ENCODE measurements around the gene FBN2.
"Not testable (repeated sequence)": the region's sequence is repeated elsewhere in the genome, so short reads cannot be mapped to it uniquely, and the experiment has no call there.

FBN2 gene

DNA sequence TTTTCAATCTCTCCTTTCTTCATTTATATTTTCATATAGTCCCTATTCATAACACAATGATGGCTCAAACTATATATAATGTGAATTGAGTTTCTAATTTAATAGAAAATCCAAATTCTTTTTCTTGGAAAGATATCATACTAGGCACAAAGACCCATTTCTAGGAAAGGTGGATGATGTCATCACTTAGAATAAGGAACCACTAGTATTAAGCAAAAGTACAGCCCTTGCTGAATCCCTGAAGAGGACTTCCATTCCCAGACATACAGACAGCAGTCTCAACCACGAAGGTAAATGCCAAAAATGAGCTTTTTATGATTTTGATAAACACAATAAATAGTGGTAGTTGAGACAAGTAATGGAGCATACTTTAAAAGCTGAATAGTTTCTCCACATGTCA is 210.0 kb downstream of the FBN2 start:
- Histone ChIP-seq H3K36me3 (no peaks in the 10 kb centered on the region), H3K27me3 (ENCODE audit: insufficient read depth, low read depth, severe bottlenecking) (no peaks in the 10 kb centered on the region), H3K27ac (no peak overlapping the region), H3K9me3 (ENCODE audit: severe bottlenecking) (no peaks in the 10 kb centered on the region), H3K4me3 (ENCODE audit: low read depth, low read length) (no peak overlapping the region)
- DNase-seq = no peak
- TF ChIP-seq, protein P1, sequence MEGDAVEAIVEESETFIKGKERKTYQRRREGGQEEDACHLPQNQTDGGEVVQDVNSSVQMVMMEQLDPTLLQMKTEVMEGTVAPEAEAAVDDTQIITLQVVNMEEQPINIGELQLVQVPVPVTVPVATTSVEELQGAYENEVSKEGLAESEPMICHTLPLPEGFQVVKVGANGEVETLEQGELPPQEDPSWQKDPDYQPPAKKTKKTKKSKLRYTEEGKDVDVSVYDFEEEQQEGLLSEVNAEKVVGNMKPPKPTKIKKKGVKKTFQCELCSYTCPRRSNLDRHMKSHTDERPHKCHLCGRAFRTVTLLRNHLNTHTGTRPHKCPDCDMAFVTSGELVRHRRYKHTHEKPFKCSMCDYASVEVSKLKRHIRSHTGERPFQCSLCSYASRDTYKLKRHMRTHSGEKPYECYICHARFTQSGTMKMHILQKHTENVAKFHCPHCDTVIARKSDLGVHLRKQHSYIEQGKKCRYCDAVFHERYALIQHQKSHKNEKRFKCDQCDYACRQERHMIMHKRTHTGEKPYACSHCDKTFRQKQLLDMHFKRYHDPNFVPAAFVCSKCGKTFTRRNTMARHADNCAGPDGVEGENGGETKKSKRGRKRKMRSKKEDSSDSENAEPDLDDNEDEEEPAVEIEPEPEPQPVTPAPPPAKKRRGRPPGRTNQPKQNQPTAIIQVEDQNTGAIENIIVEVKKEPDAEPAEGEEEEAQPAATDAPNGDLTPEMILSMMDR (IDR thresholded peaks at IDR 0.05; ENCODE audit: low read depth, low read length) = no peak

DNA sequence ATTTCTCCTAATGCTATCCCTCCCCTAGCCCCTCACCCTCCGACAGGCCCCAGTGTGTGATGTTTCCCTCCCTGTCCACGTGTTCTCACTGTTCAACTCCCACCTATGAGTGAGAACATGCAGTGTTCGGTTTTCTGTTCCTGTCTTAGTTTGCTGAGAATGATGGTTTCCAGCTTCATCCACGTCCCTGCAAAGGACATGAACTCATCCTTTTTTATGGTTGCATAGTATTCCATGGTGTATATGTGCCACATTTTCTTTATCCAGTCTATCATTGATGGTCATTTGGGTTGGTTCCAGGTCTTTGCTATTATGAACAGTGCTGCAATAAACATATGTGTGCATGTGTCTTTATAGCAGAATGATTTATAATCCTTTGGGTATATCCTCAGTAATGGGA is 216.6 kb downstream of the FBN2 start:
- H3K4me3 ChIP-seq (ENCODE audit: low read depth, low read length); H3K27ac ChIP-seq; H3K9me3 ChIP-seq (ENCODE audit: severe bottlenecking); H3K36me3 ChIP-seq; DNase-seq; H3K27me3 ChIP-seq (ENCODE audit: insufficient read depth, low read depth, severe bottlenecking): not testable (repeated sequence)

DNA sequence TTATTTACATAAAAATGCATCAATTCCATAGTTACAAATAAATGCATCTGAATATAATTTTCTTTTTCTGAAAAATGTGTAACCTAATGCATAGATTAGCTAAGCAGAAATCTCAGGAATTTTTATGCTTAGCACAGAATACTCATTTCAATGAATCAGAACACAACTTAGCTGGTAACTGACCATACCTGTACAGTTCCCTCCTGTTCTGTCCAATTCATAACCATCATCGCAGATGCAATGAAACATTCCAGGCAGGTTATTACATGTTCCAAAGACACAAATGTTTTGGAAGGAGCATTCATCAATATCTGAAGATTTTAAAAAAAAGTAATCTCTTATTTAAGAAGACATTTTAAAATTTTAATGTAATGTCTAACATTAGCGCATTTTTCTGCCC is 219.4 kb downstream of the FBN2 start:
- Histone ChIP-seq H3K9me3 (ENCODE audit: severe bottlenecking) (no peaks in the 10 kb centered on the region), H3K27ac (no peak overlapping the region), H3K27me3 (ENCODE audit: insufficient read depth, low read depth, severe bottlenecking) (no peaks in the 10 kb centered on the region), H3K4me3 (ENCODE audit: low read depth, low read length) (no peak overlapping the region), H3K36me3 (no peaks in the 10 kb centered on the region)
- TF ChIP-seq, protein P1 (IDR thresholded peaks at IDR 0.05; ENCODE audit: low read depth, low read length) = no peak
- DNase-seq = no peak

DNA sequence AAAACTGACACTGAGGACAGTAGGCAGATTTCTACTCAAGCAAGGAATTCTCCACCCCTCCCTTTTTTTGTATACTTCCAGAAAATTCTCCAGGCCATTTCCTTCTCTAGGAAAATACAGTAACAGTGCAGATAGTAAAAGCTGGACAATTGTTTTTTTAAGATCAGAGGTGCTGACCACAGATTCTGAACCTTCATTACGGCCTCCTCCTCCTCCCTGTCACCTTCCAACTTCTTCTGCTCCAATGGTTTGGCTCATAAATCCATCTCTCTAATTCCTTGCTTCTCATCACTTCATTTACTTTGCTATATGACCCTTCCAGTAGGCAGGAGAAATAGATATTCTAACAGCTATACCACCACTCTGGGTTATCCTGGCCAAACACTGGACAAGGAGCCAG is 220.6 kb downstream of the FBN2 start:
- Histone ChIP-seq H3K36me3 (no peaks in the 10 kb centered on the region), H3K27me3 (ENCODE audit: insufficient read depth, low read depth, severe bottlenecking) (no peaks in the 10 kb centered on the region), H3K4me3 (ENCODE audit: low read depth, low read length) (no peak overlapping the region), H3K27ac (no peak overlapping the region), H3K9me3 (ENCODE audit: severe bottlenecking) (no peaks in the 10 kb centered on the region)
- no peak for DNase-seq
- TF ChIP-seq, protein P1 (IDR thresholded peaks at IDR 0.05; ENCODE audit: low read depth, low read length) = no peak

DNA sequence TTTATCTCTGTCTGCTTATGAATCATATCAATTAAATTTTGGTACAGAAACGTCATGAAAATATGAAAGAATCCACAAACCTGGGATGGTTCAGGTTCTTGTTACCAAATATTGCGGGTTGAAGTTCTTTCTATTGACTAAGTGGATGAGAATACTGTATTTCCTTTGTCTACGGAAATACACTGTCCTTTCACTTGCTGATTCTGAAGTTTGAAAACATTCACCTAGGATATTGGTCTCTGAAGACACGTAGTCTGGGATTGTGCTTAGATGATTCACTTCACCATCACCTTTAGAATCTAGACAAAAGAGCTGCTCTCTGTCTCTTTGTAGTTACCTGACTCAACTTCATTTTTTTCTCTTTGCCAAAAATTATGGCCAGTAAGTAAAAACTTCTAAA is 222.4 kb downstream of the FBN2 start:
- TF ChIP-seq, protein P1 (IDR thresholded peaks at IDR 0.05; ENCODE audit: low read depth, low read length) = no peak
- DNase-seq = no peak
- H3K36me3 ChIP-seq = no peaks in the 10 kb centered on the region
- no peaks in the 10 kb centered on the region for H3K27me3 ChIP-seq (ENCODE audit: insufficient read depth, low read depth, severe bottlenecking)
- H3K27ac ChIP-seq = no peak overlapping the region
- H3K4me3 ChIP-seq (ENCODE audit: low read depth, low read length) = no peak overlapping the region
- H3K9me3 ChIP-seq (ENCODE audit: severe bottlenecking) = no peaks in the 10 kb centered on the region

DNA sequence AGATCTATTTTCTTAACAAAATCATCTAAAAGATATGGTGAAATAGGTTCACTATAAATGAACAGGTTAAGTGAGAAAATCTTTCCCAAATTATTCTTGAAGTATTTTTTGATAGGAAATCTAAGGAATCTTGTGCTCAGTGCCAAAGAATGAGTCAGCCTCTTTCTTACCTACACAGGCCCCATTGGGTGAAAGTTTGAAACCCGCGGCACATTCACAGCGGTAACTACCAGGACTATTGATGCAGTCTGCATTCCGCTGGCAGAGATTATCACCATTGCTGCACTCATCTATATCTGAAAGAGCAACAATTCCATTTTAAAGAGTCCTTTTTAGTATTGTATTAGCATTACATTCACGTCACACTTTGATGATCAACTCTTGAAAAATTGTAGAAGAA is 232.7 kb downstream of the FBN2 start:
- H3K27me3 ChIP-seq (ENCODE audit: insufficient read depth, low read depth, severe bottlenecking) = no peaks in the 10 kb centered on the region
- TF ChIP-seq, protein P1 (IDR thresholded peaks at IDR 0.05; ENCODE audit: low read depth, low read length) = no peak
- no peak for DNase-seq

More for the DNA sequence above, 232.7 kb downstream of the FBN2 start:
- Histone ChIP-seq H3K27ac (no peak overlapping the region), H3K36me3 (no peaks in the 10 kb centered on the region), H3K9me3 (ENCODE audit: severe bottlenecking) (no peaks in the 10 kb centered on the region), H3K4me3 (ENCODE audit: low read depth, low read length) (no peak overlapping the region)

All from WERI-Rb-1 (cell line).